NCI-H2171 (cell line): ENCODE results near the gene ACO2.

Experiments
- DNase-seq: peaks from one replicate; lab custom pipeline; 2025; lab: John Stamatoyannopoulos, UW

ACO2 gene

DNA sequence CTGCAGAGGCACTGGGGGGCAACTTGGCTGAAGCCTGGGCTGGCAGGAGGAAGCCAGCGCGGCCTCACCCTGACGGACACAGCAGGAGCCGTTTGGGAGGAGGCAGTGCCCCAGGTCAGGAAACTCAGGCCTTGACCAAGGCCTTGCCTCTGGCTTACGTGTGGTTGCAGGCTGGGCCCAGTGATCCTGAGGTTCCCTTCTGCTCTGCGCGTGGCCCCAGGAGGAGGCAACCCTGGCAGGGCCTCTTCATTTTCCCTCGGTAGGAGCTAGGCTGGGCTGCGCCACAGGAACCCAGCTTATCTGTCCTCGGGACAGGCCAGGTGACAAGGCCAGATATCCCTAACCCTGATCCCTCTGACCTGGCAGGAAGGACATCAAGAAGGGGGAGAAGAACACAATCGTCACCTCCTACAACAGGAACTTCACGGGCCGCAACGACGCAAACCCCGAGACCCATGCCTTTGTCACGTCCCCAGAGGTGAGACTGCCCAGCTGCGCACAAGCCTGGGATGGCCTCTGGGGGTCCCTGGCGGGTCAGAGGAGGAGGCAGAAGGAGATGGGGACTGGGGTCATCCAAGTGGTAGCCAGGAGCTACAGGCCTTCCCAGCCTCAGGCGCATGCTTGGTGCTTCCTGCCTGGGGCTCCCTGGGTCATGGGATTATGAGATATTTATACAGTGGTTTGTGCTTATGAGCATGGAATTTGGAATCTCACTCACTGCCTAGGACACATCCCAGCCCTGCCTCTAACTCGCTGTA is 54.7 kb downstream of the ACO2 start:
- no peak for DNase-seq

DNA sequence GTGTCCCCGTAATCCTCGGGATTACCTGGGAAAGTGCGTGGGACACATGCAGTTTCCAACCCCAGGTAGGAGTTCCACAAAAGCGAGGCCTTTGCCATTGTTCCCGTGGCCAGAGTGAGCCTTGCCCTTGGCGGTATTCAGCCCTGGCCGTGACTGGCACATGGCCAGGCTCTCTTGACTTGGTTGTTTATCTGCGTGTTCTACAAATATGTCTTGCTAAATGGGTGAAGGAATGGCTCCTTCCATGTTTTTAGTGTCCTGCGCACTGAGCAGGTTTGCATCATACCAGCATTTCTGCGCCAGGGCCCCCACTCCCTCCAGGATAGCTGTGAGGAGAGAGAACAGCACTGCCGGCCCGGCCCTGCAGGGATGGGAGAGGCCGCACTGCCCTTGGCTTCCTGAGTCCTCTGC is 55.3 kb downstream of the ACO2 start:
- no peak for DNase-seq

DNA sequence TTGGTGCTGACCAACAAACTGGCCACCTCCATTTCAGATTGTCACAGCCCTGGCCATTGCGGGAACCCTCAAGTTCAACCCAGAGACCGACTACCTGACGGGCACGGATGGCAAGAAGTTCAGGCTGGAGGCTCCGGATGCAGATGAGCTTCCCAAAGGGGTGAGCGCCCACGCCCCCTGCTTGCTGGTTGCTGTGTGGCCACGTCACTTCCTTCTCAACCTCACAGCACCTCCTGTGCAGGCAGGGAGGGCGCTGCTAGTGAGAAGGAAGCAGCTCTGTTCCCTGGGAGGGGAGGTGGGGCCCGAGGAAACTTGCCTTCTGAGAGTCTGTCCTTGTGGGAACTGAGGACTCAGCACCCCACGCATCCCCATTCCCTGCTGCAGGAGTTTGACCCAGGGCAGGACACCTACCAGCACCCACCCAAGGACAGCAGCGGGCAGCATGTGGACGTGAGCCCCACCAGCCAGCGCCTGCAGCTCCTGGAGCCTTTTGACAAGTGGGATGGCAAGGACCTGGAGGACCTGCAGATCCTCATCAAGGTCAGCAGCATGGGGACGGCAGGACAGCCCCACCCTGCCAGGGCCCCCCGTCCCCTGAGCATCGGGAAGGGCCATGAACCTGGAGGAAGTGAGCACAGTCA is 56.0 kb downstream of the ACO2 start:
- DNase-seq = no peak

DNA sequence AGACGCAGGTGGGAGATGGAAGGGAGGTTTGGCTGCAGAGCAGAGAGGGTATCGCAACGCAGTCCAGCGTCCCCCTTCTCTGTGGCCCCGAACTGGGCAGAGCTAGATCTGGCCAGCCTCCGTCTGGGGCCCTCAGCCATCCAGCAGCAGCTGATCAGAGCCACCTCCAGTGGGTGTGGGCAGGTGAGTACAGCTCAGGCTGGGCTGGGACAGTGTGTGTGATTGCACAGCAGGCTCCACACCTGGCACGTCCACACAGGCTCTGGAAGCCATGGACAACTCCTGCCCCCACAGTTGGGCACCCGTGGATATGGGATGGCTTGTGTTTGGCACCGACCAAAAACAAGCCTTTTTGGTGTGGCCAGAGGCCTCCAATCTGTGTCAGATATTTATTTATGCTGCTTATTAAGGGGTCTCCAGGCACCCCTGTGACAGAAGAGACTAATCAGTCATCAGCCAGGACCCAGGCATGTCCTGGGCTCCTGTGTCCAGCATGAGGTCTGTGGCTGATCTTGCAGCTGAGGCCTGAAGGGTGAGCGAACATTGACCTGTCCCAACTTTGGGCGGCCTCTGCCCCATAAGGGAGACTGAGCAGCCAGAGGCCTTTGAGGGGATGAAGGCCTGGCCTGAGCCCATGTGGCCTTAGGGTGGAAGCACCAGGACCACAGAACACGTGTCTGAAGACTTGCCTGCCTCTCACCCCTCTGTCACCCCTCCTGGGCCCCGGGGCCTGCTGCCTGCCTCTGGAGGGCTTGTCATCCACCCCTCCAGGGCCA is 56.7 kb downstream of the ACO2 start:
- no peak for DNase-seq

DNA sequence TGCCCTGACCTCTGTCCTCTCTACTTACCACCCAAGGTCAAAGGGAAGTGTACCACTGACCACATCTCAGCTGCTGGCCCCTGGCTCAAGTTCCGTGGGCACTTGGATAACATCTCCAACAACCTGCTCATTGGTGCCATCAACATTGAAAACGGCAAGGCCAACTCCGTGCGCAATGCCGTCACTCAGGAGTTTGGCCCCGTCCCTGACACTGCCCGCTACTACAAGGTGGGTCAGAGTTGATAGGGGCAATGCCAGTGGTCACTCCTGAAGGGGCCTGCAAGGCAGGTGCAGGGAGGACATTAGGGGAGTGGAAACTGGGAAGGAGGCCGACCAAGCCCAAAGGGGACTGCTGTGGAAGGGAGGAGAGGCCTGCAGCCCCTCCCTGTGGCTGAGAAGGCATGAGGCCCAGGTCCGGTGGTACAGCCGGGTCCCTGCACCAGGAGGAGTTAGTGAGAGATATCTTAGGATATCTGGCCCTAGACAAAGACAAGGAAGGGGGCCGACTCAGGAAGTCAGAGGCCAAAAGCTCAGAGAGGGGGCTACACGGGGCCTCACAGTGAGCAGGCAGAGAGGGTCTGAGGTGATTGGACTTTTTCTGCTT is 57.4 kb downstream of the ACO2 start:
- no peak for DNase-seq

DNA sequence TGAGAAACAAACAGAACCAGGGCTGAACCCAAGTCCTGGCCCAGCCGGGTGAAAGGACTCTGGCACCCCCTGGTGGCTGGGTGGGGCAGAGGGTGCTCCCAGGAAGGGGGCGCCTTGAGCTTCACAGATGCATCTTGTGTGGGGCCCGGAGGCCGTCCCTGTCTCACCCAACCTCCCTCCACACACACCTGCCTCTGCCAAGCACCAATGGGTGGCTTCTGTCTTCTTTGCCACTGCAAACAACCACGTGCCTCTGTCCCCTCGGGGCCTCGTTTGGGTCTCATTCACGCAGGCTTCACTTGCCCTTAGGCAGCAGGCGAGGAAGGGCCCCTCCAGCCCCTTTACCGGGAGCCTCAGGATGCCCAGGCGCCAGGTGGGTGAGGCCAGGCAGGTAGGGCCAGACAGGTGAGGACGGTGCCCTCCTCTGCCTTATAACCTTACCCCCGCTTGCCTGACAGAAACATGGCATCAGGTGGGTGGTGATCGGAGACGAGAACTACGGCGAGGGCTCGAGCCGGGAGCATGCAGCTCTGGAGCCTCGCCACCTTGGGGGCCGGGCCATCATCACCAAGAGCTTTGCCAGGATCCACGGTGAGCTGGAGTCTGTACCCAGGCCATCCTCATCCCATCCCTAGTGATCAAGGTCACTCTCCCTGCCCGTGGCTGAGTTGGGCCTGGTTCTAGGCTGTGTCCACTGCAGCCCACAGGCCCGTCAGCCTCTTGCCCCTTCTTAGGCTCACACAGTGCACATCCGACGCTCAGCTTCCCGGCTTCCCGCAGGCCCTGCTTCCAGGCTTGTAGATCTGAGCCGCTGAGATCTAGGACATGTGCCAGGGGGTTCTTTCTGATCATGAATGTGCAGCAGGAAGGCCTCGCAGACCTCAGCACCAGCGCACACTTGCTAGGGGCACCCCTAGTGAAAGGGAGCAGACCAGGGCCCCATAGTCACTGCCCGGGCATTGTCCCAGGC is 58.2 kb downstream of the ACO2 start:
- peak; percentile 14 for DNase-seq

- no peak for DNase-seq
Observed at GRCh38 chr22:41528132-41528766, 59.3 kb downstream of the ACO2 start.

DNA sequence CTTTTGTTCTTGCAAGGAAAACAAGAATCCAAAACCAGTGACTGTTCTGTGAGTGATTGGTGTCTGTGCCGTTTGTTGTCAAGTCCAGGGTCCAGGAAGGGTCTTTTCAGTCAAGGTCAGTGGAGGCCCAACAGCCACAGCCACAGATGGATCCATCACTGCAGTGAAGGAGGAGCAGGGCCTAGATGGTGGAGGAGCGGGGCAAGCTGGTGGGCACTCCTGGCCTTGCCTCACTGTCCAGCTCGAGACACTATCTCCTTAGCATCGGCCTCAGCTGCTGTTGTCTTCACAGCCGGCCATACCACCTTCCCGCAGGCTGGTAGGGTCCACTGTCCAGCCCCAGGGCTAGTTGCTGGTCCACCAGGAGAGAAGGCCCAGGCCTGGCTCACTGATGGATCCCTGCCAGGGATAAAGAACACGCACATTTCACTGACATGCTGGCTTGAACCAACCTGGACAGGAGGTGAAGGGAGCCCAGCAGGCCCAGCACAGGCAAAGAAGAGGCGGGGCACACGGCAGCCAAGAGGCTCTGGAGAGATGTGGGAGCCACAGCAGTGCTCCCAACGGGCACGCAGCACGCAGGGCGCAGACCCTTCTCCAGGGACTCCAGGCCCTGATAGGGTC is 60.1 kb downstream of the ACO2 start:
- no peak for DNase-seq

DNA sequence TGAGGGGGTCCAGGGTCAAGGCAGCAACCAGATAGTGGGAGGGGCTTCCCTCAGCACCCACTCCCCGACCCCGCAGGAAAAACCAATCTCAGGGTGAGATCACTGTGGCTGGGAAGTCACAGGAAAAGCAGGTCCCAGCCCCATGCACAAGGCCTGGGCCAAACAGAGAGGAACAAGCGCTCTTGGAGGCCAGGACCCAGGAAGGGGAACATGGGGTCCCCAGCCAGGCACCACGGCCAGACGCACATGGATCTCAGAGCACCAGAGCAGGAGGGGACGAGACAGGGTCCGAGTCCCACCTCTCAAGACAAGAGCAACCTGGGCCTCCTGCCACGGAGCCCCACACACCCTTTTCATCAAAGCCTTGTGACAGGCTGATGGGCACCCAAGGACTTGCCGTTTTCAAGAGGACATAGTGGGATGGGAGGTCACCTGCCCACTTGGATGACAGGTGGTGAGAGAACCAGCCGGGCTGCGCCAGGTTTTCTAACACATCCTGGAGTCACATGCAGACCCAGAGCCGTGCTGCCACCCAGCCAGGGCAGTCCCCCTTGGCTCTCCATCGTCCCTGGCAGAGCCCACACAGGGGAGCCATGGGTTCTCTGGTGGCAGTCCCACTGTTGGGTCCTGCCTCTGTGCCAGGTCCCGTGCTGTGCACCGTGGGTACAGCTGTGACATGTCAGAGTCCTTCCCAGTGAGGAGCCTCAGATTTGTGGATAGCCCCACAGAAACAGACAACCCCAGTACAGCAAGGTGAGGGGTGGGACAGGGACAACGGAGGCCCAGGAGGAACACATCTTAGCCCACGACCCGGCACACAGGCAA is 62.2 kb downstream of the ACO2 start:
- no peak for DNase-seq

- DNase-seq = no peak
Observed at GRCh38 chr22:41531715-41532477, 63.0 kb downstream of the ACO2 start.

GRCh38 chr22:41532908-41533825 is 64.2 kb downstream of the ACO2 start:
- DNase-seq = no peak

GRCh38 chr22:41534219-41534618 is 65.3 kb downstream of the ACO2 start:
- no peak for DNase-seq

GRCh38 chr22:41535244-41535643 is 66.3 kb downstream of the ACO2 start:
- DNase-seq = no peak

DNA sequence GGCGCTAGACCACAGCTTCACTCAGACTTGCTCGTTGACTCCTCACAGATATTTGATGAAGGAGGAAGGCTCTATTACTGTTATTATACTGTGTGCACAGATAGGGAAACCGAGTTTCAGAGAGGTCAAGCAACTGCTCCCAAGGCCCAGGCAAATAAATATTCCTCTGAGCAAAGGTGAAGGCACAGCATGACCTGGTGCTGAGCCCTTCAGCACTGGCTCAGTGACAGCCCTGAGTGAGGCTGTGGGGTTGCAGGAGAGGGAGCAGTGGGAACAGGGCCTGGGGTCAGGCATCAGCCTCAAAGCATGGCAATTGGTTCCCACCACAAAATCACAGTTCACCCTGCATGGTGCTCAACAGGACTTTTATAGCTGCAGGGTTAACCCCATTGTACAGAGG is 68.3 kb downstream of the ACO2 start:
- DNase-seq = no peak

- DNase-seq = no peak
Observed at GRCh38 chr22:41538583-41538982, 69.7 kb downstream of the ACO2 start.

- DNase-seq = no peak
Observed at GRCh38 chr22:41539146-41540005, 70.5 kb downstream of the ACO2 start.

DNA sequence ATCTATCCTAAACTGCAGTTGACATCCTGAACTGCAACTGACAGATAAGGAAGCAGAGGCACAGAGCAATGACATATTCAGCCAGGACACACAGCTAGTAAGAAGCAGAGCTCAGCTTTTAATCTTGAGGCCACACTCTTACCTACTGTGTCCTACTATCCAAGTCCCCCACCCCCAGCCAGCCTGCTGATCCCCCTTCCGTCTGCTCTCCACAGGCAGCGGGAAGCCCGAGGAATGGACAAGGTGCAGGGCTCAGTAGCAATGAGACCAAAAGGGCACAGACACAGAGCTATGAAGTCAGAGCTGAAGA is 71.0 kb downstream of the ACO2 start:
- DNase-seq = no peak
